Adipocyte (in vitro differentiated cells): ENCODE measurements around the gene DES.

Experiments
- DNase-seq: peaks from one replicate; pipeline ENCODE4 v3.0.0-alpha.2; 2015; ENCODE audit warnings: low read depth
- H3K27me3 ChIP-seq: replicated peaks from 2 replicates; pipeline ENCODE4 v1.7.0; 2013; ENCODE audit warnings: mild to moderate bottlenecking, low read length, moderate library complexity; ENCODE audit not compliant: control insufficient read depth, insufficient read depth
- H3K36me3 ChIP-seq: 2 replicates; pipeline ENCODE4 v1.7.0; 2013; ENCODE audit warnings: low read length, mild to moderate bottlenecking, moderate library complexity; ENCODE audit not compliant: control insufficient read depth, insufficient read depth, severe bottlenecking
- H3K4me1 ChIP-seq: 2 replicates; pipeline ENCODE4 v1.7.0; 2013; ENCODE audit warnings: mild to moderate bottlenecking, low read length, moderate library complexity; ENCODE audit not compliant: control insufficient read depth, insufficient read depth
- H3K4me3 ChIP-seq: 2 replicates; pipeline ENCODE4 v1.7.0; 2013; ENCODE audit warnings: mild to moderate bottlenecking, low read length, moderate library complexity
- H3K9ac ChIP-seq: 2 replicates; pipeline ENCODE4 v1.7.0; 2013; ENCODE audit warnings: mild to moderate bottlenecking, low read length, moderate library complexity
- H3K9me3 ChIP-seq: 2 replicates; pipeline ENCODE4 v1.7.0; 2013; ENCODE audit warnings: mild to moderate bottlenecking, low read length, moderate library complexity; ENCODE audit not compliant: control insufficient read depth

The DES gene

DNA sequence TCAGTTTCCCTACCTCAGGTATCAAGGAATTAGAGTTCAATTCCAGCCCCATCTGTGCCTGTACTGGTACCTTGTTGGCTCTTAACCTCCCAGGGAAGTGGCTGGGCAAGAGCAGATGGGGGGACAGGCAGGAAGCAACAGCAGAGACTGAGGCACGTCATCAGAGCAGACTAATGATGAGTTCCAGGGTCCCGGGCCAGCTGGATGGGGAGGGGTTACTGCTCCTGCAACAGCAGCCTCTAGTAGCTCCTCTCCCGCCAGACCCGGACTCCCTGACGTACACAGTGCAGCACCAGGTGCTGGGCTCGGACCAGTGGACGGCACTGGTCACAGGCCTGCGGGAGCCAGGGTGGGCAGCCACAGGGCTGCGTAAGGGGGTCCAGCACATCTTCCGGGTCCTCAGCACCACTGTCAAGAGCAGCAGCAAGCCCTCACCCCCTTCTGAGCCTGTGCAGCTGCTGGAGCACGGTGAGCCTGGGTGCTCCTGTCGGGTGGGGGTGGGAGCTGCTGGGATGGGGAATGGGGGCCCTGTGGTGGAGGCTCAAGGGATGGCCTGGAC, 54.5 kb downstream of the DES start:
- H3K9ac ChIP-seq: no peak overlapping the region
- peaks cover 5% of the 10 kb centered on the region for H3K36me3 ChIP-seq
- no peaks in the 10 kb centered on the region for H3K27me3 ChIP-seq
- no peak for DNase-seq
- H3K4me3 ChIP-seq: no peak overlapping the region
- H3K9me3 ChIP-seq: no peaks in the 10 kb centered on the region
- H3K4me1 ChIP-seq: peaks cover 6% of the 10 kb centered on the region

DNA sequence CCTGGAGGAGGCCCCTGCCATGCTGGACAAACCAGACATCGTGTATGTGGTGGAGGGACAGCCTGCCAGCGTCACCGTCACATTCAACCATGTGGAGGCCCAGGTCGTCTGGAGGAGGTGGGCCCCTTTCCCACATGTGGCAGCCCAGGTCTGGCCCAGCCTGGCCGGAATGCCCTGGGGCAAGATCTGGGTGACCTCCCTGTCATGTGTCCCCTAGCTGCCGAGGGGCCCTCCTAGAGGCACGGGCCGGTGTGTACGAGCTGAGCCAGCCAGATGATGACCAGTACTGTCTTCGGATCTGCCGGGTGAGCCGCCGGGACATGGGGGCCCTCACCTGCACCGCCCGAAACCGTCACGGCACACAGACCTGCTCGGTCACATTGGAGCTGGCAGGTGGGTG, 55.3 kb downstream of the DES start:
- Histone ChIP-seq H3K9ac (no peak overlapping the region), H3K4me1 (peaks cover 6% of the 10 kb centered on the region), H3K4me3 (no peak overlapping the region), H3K36me3 (peaks cover 5% of the 10 kb centered on the region), H3K27me3 (no peaks in the 10 kb centered on the region), H3K9me3 (no peaks in the 10 kb centered on the region)
- DNase-seq: no peak

DNA sequence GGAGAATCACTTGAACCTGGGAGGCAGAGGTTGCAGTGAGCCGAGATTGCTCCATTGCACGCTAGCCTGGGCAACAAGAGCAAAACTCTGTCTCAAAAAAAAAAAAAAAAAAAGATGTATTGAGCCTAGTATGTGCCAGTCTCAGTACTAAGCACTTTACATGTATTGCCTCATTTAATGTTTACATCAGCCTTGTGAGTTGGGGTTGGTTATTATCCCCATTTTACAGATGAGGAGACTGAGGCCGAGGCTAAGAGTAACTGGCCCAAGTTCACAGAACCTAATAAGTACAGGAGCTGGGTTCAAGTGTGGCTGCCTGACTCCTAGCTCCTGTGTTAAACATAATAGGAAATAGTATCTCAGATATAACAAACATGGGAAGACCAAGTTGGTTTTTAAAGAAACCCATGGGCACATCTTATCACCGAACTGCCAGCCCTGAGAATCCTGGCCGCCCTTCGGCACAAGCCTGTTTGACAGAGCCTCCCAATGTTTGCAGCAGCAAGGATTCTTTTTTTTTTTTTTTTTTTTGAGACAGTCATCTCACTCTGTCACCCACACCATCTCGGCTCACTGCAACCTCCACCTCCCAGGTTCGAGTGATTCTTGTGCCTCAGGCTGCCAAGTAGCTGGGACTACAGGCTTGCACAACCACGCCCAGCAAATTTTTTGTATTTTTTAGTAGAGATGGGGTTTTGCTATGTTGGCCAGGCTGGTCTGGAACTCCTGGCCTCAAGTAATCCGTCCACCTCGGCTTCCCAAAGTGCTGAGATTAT, 56.3 kb downstream of the DES start:
- no peaks in the 10 kb centered on the region for H3K9me3 ChIP-seq
- no peak for DNase-seq
- H3K27me3 ChIP-seq: no peaks in the 10 kb centered on the region
- no peak overlapping the region for H3K9ac ChIP-seq
- H3K4me3 ChIP-seq: no peak overlapping the region
- H3K36me3 ChIP-seq: peaks cover 5% of the 10 kb centered on the region
- H3K4me1 ChIP-seq: peaks cover 2% of the 10 kb centered on the region

DNA sequence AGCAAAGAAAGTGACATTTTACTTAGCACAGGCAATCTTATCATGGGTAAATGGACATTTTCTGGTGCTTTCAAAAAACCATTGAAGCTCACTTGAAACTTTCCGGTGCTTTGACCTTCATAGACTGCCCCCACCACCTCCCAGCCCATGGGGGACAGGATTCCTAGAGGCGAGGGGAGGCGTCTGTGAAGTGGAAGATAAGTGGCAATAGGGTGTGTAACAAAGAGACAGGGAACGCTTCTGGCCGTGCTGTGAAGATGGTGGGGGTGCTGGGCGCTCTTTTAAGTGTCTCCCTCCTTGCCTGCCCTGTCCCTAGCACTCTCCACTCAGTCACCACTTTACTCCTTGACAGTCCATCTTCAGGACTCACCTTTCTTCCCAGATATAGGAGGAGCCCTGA, 57.1 kb downstream of the DES start:
- H3K9ac ChIP-seq: no peak overlapping the region
- no peak overlapping the region for H3K4me3 ChIP-seq
- no peaks in the 10 kb centered on the region for H3K4me1 ChIP-seq
- DNase-seq: no peak
- peaks cover 5% of the 10 kb centered on the region for H3K36me3 ChIP-seq
- no peaks in the 10 kb centered on the region for H3K9me3 ChIP-seq
- no peaks in the 10 kb centered on the region for H3K27me3 ChIP-seq

DNA sequence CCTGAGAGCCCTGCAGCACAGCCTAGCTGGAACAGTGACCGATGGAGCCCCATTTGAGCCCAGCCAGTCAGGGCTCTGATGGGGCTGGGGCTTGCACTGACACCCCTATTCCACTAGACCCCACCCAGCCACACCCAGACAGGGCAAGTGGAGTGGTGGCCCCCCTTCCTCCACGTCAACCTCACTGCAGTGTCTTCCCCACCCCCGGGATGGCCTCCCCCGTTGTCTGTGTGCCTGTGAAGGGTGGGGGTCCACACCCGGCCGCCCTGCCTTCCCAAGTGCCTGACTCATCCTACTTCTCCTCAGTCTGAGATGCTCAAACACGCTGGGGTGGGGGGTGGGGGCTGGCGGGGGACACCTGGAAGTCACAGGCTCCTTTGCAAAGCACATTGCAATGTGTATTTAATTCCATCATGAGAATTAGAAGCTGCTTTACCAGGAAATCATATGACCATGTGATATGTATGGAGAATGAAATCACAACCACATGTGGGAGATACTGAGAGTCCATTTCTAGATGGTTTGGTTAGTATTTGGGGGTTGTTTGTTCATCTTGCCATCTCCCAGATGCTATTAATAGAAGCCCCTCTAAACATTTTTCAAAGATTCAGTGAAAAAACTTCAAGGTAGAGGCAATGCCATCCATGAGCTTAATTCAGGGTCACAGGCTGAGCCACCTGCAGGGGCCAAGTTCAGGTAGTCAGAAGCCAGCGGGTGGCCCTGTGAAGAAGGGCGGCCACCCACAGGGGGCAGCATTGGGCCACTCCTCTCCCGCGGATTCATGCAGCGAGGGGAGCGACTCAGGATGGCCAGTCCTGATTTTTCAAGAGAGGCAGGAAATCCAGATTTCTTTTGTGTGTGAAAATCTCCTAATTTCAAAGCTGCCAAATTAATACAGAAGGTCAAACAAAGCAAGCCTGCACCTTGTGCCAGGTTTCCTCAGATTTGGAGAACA, 57.8 kb downstream of the DES start:
- peak; percentile 73 for DNase-seq
- Histone ChIP-seq H3K36me3 (peaks cover 8% of the 10 kb centered on the region), H3K9me3 (no peaks in the 10 kb centered on the region), H3K27me3 (no peaks in the 10 kb centered on the region), H3K4me3 (no peak overlapping the region), H3K9ac (no peak overlapping the region), H3K4me1 (no peaks in the 10 kb centered on the region)
